Cardiac muscle cell (in vitro differentiated cells and primary cell): ENCODE results near the gene HOXD8. TPM values are rescaled to one million over a fixed set of nuclear protein-coding genes. Genes with fewer than 3 reads are reported as not detected.

Experiments used
- DNase-seq, 2 donors: peaks; one replicate each; pipeline versions ENCODE4 v3.0.0 to v3.0.0-alpha.2; 2010 to 2017; ENCODE audit warnings: low read depth in 1 of 2, low spot score in 1 of 2
- H3K27ac ChIP-seq: fragments of 200-600 bp; sonication (generic); 2 replicates; pipeline ENCODE4 v1.5.1; 2016
- H3K27me3 ChIP-seq: fragments of 200-600 bp; sonication (generic); 2 replicates; pipeline ENCODE4 v1.6.0; 2016; ENCODE audit warnings: control low read depth
- H3K36me3 ChIP-seq: fragments of 200-600 bp; sonication (generic); 2 replicates; pipeline ENCODE4 v1.5.1; 2016; ENCODE audit warnings: control low read depth
- H3K4me1 ChIP-seq: fragments of 200-600 bp; sonication (generic); 2 replicates; pipeline ENCODE4 v1.8.1; 2017; ENCODE audit warnings: low read depth, mild to moderate bottlenecking, mixed run types
- H3K4me3 ChIP-seq: fragments of 200-600 bp; sonication (generic); 2 replicates; pipeline ENCODE4 v1.5.1; 2016; ENCODE audit warnings: mild to moderate bottlenecking
- H3K9me3 ChIP-seq: fragments of 200-600 bp; sonication (generic); 2 replicates; pipeline ENCODE4 v1.5.1; 2017; ENCODE audit warnings: low read depth, mild to moderate bottlenecking, control low read depth
- CTCF ChIP-seq: IDR thresholded peaks from 2 replicates; pipeline ENCODE4 v1.5.1; 2012; ENCODE audit warnings: low read depth, mild to moderate bottlenecking, low read length
- polyA plus RNA-seq: library from polyadenylated mRNA; unstranded; fragments of >200 nt; fragmentation: Nextera tagmentation; extraction: Ambion mirVana; gene quantifications from 2 replicates; pipeline ENCODE4 v1.2.1, GENCODE V29; 2016
- total RNA-seq: library from RNA; depleted of rRNA; stranded (reverse); fragments of >200 nt; gene quantifications from 2 replicates; pipeline ENCODE4 v1.2.3, GENCODE V29; 2016

Gene HOXD8
- total and polyA plus RNA-seq, 2 experiments from 2014 or later = not detected

GRCh38 chr2:176149939-176150583 lies 20.6 kb downstream of the HOXD8 start:
- no peaks in the 10 kb centered on the region for H3K36me3 ChIP-seq
- H3K4me3 ChIP-seq = no peak overlapping the region
- no peak overlapping the region for H3K27ac ChIP-seq
- peaks cover 100% of the 10 kb centered on the region for H3K27me3 ChIP-seq
- no peak for TF ChIP-seq CTCF
- no peaks in the 10 kb centered on the region for H3K4me1 ChIP-seq
- DNase-seq = no peak
- H3K9me3 ChIP-seq = no peaks in the 10 kb centered on the region

DNA sequence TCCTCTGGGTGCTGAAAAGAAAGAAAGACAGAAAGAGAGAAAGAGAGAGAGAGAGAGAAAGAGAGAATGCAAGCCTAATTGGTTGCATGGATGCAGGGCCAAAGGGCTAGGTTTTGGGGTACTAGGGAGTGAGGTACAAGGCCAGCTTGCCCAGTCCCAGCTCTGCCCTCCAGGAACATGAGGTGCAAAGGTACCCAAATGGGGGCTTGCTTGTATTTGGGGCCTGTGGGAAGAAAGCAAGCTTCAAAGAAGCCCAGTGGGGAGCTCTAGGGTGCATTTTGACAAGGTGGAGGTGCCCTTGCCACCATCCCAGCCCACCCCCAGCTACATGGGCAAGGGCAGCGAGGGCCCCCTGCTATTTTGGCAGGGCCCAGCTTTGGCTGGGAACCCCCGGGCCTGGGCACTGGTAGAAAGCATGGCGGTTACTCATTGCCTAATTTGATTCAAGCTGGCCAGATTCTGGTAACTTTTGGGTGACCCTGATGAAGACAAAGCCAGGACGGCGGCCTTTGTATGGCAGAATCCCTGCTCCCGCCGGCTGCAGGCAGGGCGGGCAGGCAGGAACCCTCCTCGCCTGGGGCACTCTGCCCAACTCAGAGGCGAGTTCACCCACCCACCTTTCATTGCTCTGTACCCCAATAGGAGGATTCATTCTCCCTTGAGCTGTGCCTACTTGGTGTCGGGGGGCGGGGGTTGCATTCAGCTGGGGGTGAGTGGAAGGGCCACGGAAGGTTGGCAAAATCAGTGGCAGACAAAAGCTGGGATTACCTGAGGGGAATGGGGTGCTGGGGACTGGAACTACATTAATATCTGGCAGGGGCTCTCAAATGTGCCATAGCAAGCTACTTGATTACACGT lies 21.3 kb downstream of the HOXD8 start:
- peaks cover 100% of the 10 kb centered on the region for H3K27me3 ChIP-seq
- H3K27ac ChIP-seq = no peak overlapping the region
- H3K4me1 ChIP-seq = no peaks in the 10 kb centered on the region
- no peak for TF ChIP-seq CTCF
- no peak for DNase-seq
- H3K9me3 ChIP-seq = peaks cover under 1% of the 10 kb centered on the region
- H3K36me3 ChIP-seq = no peaks in the 10 kb centered on the region
- H3K4me3 ChIP-seq = no peak overlapping the region

GRCh38 chr2:176151442-176152287 lies 22.2 kb downstream of the HOXD8 start, which contains the start of gene HOXD4:
HOXD4 (plus strand) TSS chr2:176151550; CDS start chr2:176151634, 84 bp downstream.
- Histone ChIP-seq H3K27me3 (peaks cover 100% of the 10 kb centered on the region), H3K9me3 (peaks cover 3% of the 10 kb centered on the region), H3K4me1 (no peaks in the 10 kb centered on the region), H3K4me3 (peak within 1 kb of the TSS; percentile 1), H3K27ac (no peak within 1 kb of the TSS), H3K36me3 (no peaks in the 10 kb centered on the region)
- DNase-seq = no peak
- TF ChIP-seq CTCF = no peak

- Histone ChIP-seq H3K27ac (no peak overlapping the region), H3K36me3 (no peaks in the 10 kb centered on the region), H3K27me3 (peaks cover 100% of the 10 kb centered on the region), H3K9me3 (peaks cover 3% of the 10 kb centered on the region), H3K4me1 (peaks cover 4% of the 10 kb centered on the region), H3K4me3 (no peak overlapping the region)
- no peak for TF ChIP-seq CTCF
- DNase-seq = no peak
Measured at GRCh38 chr2:176152350-176153181, 23.1 kb downstream of the HOXD8 start.
